ENCODE data around the gene TAL1.

- TF ChIP-seq POLR2AphosphoS5 (IDR thresholded peaks at IDR 0.05; ENCODE audit: low read depth, low read length) = no peak
- no peak for TF ChIP-seq ZMYM3 (CRISPR knock-in tag; IDR thresholded peaks at IDR 0.05)
- TF ChIP-seq ZNF256 (CRISPR knock-in tag; conservative IDR thresholded peaks at IDR 0.05) = no peak
- no peak for TF ChIP-seq CTCF (CRISPR knock-in tag; IDR thresholded peaks at IDR 0.05)
- TF ChIP-seq, protein P1, sequence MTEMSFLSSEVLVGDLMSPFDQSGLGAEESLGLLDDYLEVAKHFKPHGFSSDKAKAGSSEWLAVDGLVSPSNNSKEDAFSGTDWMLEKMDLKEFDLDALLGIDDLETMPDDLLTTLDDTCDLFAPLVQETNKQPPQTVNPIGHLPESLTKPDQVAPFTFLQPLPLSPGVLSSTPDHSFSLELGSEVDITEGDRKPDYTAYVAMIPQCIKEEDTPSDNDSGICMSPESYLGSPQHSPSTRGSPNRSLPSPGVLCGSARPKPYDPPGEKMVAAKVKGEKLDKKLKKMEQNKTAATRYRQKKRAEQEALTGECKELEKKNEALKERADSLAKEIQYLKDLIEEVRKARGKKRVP (CRISPR knock-in tag; IDR thresholded peaks at IDR 0.05) = no peak
- no peak for TF ChIP-seq HMG20B (CRISPR knock-in tag; conservative IDR thresholded peaks at IDR 0.05)
- no peak for TF ChIP-seq ZNF24 (IDR thresholded peaks at IDR 0.05)
- no peak for TF ChIP-seq MYC (CRISPR knock-in tag; IDR thresholded peaks at IDR 0.05; ENCODE audit: borderline replicate concordance)
- TF ChIP-seq NFIC (IDR thresholded peaks at IDR 0.05; ENCODE audit: low read length) = no peak
- TF ChIP-seq ELF4 (CRISPR knock-in tag; IDR thresholded peaks at IDR 0.05; ENCODE audit: borderline replicate concordance) = no peak
Observed at GRCh38 chr1:47181095-47181954, 50.7 kb downstream of the TAL1 start.
